GM23338 (cell line): ENCODE results near the gene IGF1R. TPM values are rescaled to one million over a fixed set of nuclear protein-coding genes. Genes with fewer than 3 reads are reported as not detected.

Experiments
- ATAC-seq: fragments of 200-7000 bp; cut with Tn5 transposase; 3 replicates; pipeline ENCODE4 v1.9.1; 2020
- DNase-seq: peaks from one replicate; pipeline ENCODE4 v3.0.0-alpha.2; 2015; ENCODE audit warnings: low spot score
- H2AFZ ChIP-seq: fragments of 200-600 bp; sonication (generic); 2 replicates; pipeline ENCODE4 v1.8.0; 2016; ENCODE audit warnings: antibody characterized with exemption, mild to moderate bottlenecking, moderate library complexity
- H3F3A ChIP-seq: fragments of 200-600 bp; sonication (generic); replicated peaks from 2 replicates; pipeline ENCODE4 v1.8.0; 2017; ENCODE audit warnings: antibody characterized with exemption, mixed run types, low read depth
- H3K27ac ChIP-seq: fragments of 200-600 bp; sonication (generic); 2 replicates; pipeline ENCODE4 v1.6.1; 2016; ENCODE audit warnings: low read depth
- H3K27me3 ChIP-seq: fragments of 200-600 bp; sonication (generic); 2 replicates; pipeline ENCODE4 v1.8.0; 2016; ENCODE audit warnings: mild to moderate bottlenecking, mixed run types, moderate library complexity; ENCODE audit not compliant: insufficient read depth
- H3K36me3 ChIP-seq: fragments of 200-600 bp; sonication (generic); 2 replicates; pipeline ENCODE4 v1.8.0; 2016; ENCODE audit warnings: mild to moderate bottlenecking; ENCODE audit not compliant: insufficient read depth
- H3K4me1 ChIP-seq: fragments of 200-600 bp; sonication (generic); 2 replicates; pipeline ENCODE4 v1.8.0; 2016; ENCODE audit warnings: mild to moderate bottlenecking, moderate library complexity; ENCODE audit not compliant: insufficient read depth
- H3K4me2 ChIP-seq: fragments of 200-600 bp; sonication (generic); 2 replicates; pipeline ENCODE4 v1.7.1; 2017; ENCODE audit warnings: mixed run types
- H3K4me3 ChIP-seq: fragments of 200-600 bp; sonication (generic); 2 replicates; pipeline ENCODE4 v1.6.1; 2016; ENCODE audit warnings: mixed run types
- H3K79me2 ChIP-seq: fragments of 200-600 bp; sonication (generic); replicated peaks from 2 replicates; pipeline ENCODE4 v1.8.0; 2017; ENCODE audit warnings: mild to moderate bottlenecking; ENCODE audit not compliant: insufficient read depth
- H3K9me2 ChIP-seq: fragments of 200-600 bp; sonication (generic); 2 replicates; pipeline ENCODE4 v1.8.0; 2017; ENCODE audit not compliant: insufficient read depth
- H4K20me1 ChIP-seq: fragments of 200-600 bp; sonication (generic); replicated peaks from 2 replicates; pipeline ENCODE4 v1.8.0; 2017; ENCODE audit warnings: mild to moderate bottlenecking; ENCODE audit not compliant: insufficient read depth
- H3K27ac Mint-ChIP-seq: 2 replicates; pipeline ENCODE4 v1.8.0; 2020; ENCODE audit warnings: inconsistent platforms, mild to moderate bottlenecking, moderate library complexity, mixed read lengths
- H3K27me3 Mint-ChIP-seq: 3 replicates; pipeline ENCODE4 v1.8.0; 2022; ENCODE audit warnings: low read depth, mild to moderate bottlenecking, moderate library complexity, mixed read lengths, inconsistent platforms; ENCODE audit not compliant: insufficient read depth, poor library complexity
- H3K36me3 Mint-ChIP-seq: 3 replicates; pipeline ENCODE4 v1.8.0; 2021; ENCODE audit warnings: low read depth, mild to moderate bottlenecking, inconsistent platforms, moderate library complexity, mixed read lengths
- H3K4me1 Mint-ChIP-seq: 3 replicates; pipeline ENCODE4 v1.8.0; 2020; ENCODE audit warnings: mild to moderate bottlenecking, inconsistent platforms, mixed read lengths
- H3K4me3 Mint-ChIP-seq: 3 replicates; pipeline ENCODE4 v1.8.0; 2021; ENCODE audit warnings: moderate library complexity, mild to moderate bottlenecking, inconsistent platforms, mixed read lengths
- H3K9me3 Mint-ChIP-seq: 3 replicates; pipeline ENCODE4 v1.8.0; 2020; ENCODE audit warnings: moderate library complexity, mild to moderate bottlenecking, inconsistent platforms, mixed read lengths
- CREB1 ChIP-seq: fragments of 250-450 bp; sonication (Bioruptor Pico); IDR thresholded peaks from 2 replicates; pipeline ENCODE4 v1.5.0; 2020; ENCODE audit warnings: low read depth, mild to moderate bottlenecking, moderate library complexity
- CTCF ChIP-seq, 2 experiments: fragments of 200-600 bp in 1 of 2; sonication (generic) in 1 of 2; conservative IDR thresholded peaks; 2 replicates each; pipeline versions ENCODE4 v1.5.1 to v1.6.1; 2016 to 2017; ENCODE audit warnings: antibody characterized with exemption in 2 of 2, low read depth in 2 of 2, mild to moderate bottlenecking in 2 of 2, moderate library complexity in 1 of 2
- ETS1 ChIP-seq: IDR thresholded peaks from 2 replicates; pipeline ENCODE4 v1.6.1; 2016; ENCODE audit warnings: antibody characterized with exemption
- EZH2 ChIP-seq: fragments of 200-600 bp; sonication (generic); IDR thresholded peaks from one replicate; pipeline ENCODE4 v1.8.0; 2017; ENCODE audit warnings: antibody characterized with exemption, mild to moderate bottlenecking, low read depth; ENCODE audit not compliant: unreplicated experiment
- EZH2phosphoT487 ChIP-seq: fragments of 200-600 bp; sonication (generic); IDR thresholded peaks from one replicate; pipeline ENCODE4 v1.8.1; 2018; ENCODE audit warnings: antibody characterized with exemption; ENCODE audit not compliant: unreplicated experiment
- JUNB ChIP-seq: IDR thresholded peaks from one replicate; pipeline ENCODE4 v1.6.1; 2016; ENCODE audit warnings: antibody characterized with exemption; ENCODE audit not compliant: unreplicated experiment
- NANOG ChIP-seq: IDR thresholded peaks from 2 replicates; pipeline ENCODE4 v1.6.1; 2016; ENCODE audit warnings: antibody characterized with exemption, borderline replicate concordance
- POLR2AphosphoS5 ChIP-seq: IDR thresholded peaks from 2 replicates; pipeline ENCODE4 v1.6.1; 2016; ENCODE audit warnings: antibody characterized with exemption, low read depth
- STAT1 ChIP-seq: IDR thresholded peaks from one replicate; pipeline ENCODE4 v1.6.1; 2016; ENCODE audit warnings: antibody characterized with exemption; ENCODE audit not compliant: unreplicated experiment
- ZNF114 ChIP-seq: fragments of 250-450 bp; sonication (Bioruptor Pico); IDR thresholded peaks from 2 replicates; pipeline ENCODE4 v1.5.0; 2020; ENCODE audit warnings: mild to moderate bottlenecking, moderate library complexity
- ZNF331 ChIP-seq: fragments of 250-450 bp; sonication (Bioruptor Pico); IDR thresholded peaks from 2 replicates; pipeline ENCODE4 v1.5.0; 2020; ENCODE audit warnings: low read depth, mild to moderate bottlenecking, moderate library complexity
- polyA plus RNA-seq: library from polyadenylated mRNA; unstranded; fragments of >200 nt; fragmentation: Nextera tagmentation; extraction: Ambion mirVana; gene quantifications from 2 replicates; pipeline ENCODE4 v1.2.1, GENCODE V29; 2016
- total RNA-seq: library from RNA; depleted of rRNA; stranded (reverse); fragments of >200 nt; shearing (Covaris generic); gene quantifications from 2 replicates; pipeline ENCODE4 v1.2.3, GENCODE V29; 2014
- TF ChIP-seq, protein P1 (sequence below): IDR thresholded peaks from one replicate; pipeline ENCODE4 v1.6.1; 2018; ENCODE audit warnings: antibody characterized with exemption; ENCODE audit not compliant: unreplicated experiment
- TF ChIP-seq, protein P2 (sequence below): fragments of 250-450 bp; sonication (Bioruptor Pico); IDR thresholded peaks from 2 replicates; pipeline ENCODE4 v1.5.0; 2020; ENCODE audit warnings: mild to moderate bottlenecking, moderate library complexity

Gene IGF1R
- total and polyA plus RNA-seq, 2 experiments from 2014 or later: 20.4 to 92.2 TPM

DNA sequence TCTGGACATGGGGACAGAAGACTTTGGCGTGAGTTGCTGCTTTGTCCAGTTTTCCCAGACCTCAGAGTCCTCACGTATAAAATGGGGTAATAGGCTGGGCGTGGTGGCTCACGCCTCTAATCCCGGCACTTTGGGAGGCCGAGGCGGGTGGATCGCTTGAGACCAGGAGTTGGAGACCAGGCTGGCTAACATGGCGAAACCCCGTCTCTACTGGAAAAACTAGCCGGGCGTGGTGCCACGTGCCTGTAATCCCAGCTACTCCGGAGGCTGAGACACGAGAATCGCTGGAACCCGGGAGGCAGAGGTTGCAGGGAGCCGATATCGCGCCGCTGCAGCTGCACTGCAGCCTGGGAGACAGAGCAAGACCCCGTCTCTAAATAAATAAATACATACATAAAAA lies 22.7 kb upstream of the IGF1R start:
- no peak for DNase-seq
- ATAC-seq: no peak

More for the DNA sequence above, 22.7 kb upstream of the IGF1R start:
- no peaks in the 10 kb centered on the region for H3K36me3 ChIP-seq
- no peaks in the 10 kb centered on the region for H3F3A ChIP-seq
- Mint-ChIP-seq H3K27me3 (peaks cover 7% of the 10 kb centered on the region), H3K27ac (no peak overlapping the region), H3K36me3 (no peaks in the 10 kb centered on the region), H3K4me3 (no peak overlapping the region), H3K9me3 (no peaks in the 10 kb centered on the region), H3K4me1 (peaks cover 4% of the 10 kb centered on the region; the same call in 2 of the 3 replicates)
- H3K79me2 ChIP-seq: no peaks in the 10 kb centered on the region
- no peak overlapping the region for H3K4me2 ChIP-seq
- no peaks in the 10 kb centered on the region for H4K20me1 ChIP-seq
- H3K9me2 ChIP-seq: no peaks in the 10 kb centered on the region
- H2AFZ ChIP-seq: no peak overlapping the region
- H3K4me3 ChIP-seq: no peak overlapping the region
- no peaks in the 10 kb centered on the region for H3K4me1 ChIP-seq
- no peaks in the 10 kb centered on the region for H3K27me3 ChIP-seq
- TF ChIP-seq, protein P1, sequence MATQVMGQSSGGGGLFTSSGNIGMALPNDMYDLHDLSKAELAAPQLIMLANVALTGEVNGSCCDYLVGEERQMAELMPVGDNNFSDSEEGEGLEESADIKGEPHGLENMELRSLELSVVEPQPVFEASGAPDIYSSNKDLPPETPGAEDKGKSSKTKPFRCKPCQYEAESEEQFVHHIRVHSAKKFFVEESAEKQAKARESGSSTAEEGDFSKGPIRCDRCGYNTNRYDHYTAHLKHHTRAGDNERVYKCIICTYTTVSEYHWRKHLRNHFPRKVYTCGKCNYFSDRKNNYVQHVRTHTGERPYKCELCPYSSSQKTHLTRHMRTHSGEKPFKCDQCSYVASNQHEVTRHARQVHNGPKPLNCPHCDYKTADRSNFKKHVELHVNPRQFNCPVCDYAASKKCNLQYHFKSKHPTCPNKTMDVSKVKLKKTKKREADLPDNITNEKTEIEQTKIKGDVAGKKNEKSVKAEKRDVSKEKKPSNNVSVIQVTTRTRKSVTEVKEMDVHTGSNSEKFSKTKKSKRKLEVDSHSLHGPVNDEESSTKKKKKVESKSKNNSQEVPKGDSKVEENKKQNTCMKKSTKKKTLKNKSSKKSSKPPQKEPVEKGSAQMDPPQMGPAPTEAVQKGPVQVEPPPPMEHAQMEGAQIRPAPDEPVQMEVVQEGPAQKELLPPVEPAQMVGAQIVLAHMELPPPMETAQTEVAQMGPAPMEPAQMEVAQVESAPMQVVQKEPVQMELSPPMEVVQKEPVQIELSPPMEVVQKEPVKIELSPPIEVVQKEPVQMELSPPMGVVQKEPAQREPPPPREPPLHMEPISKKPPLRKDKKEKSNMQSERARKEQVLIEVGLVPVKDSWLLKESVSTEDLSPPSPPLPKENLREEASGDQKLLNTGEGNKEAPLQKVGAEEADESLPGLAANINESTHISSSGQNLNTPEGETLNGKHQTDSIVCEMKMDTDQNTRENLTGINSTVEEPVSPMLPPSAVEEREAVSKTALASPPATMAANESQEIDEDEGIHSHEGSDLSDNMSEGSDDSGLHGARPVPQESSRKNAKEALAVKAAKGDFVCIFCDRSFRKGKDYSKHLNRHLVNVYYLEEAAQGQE: no peak
- TF ChIP-seq ETS1: no peak
- TF ChIP-seq JUNB: no peak
- TF ChIP-seq, protein P2, sequence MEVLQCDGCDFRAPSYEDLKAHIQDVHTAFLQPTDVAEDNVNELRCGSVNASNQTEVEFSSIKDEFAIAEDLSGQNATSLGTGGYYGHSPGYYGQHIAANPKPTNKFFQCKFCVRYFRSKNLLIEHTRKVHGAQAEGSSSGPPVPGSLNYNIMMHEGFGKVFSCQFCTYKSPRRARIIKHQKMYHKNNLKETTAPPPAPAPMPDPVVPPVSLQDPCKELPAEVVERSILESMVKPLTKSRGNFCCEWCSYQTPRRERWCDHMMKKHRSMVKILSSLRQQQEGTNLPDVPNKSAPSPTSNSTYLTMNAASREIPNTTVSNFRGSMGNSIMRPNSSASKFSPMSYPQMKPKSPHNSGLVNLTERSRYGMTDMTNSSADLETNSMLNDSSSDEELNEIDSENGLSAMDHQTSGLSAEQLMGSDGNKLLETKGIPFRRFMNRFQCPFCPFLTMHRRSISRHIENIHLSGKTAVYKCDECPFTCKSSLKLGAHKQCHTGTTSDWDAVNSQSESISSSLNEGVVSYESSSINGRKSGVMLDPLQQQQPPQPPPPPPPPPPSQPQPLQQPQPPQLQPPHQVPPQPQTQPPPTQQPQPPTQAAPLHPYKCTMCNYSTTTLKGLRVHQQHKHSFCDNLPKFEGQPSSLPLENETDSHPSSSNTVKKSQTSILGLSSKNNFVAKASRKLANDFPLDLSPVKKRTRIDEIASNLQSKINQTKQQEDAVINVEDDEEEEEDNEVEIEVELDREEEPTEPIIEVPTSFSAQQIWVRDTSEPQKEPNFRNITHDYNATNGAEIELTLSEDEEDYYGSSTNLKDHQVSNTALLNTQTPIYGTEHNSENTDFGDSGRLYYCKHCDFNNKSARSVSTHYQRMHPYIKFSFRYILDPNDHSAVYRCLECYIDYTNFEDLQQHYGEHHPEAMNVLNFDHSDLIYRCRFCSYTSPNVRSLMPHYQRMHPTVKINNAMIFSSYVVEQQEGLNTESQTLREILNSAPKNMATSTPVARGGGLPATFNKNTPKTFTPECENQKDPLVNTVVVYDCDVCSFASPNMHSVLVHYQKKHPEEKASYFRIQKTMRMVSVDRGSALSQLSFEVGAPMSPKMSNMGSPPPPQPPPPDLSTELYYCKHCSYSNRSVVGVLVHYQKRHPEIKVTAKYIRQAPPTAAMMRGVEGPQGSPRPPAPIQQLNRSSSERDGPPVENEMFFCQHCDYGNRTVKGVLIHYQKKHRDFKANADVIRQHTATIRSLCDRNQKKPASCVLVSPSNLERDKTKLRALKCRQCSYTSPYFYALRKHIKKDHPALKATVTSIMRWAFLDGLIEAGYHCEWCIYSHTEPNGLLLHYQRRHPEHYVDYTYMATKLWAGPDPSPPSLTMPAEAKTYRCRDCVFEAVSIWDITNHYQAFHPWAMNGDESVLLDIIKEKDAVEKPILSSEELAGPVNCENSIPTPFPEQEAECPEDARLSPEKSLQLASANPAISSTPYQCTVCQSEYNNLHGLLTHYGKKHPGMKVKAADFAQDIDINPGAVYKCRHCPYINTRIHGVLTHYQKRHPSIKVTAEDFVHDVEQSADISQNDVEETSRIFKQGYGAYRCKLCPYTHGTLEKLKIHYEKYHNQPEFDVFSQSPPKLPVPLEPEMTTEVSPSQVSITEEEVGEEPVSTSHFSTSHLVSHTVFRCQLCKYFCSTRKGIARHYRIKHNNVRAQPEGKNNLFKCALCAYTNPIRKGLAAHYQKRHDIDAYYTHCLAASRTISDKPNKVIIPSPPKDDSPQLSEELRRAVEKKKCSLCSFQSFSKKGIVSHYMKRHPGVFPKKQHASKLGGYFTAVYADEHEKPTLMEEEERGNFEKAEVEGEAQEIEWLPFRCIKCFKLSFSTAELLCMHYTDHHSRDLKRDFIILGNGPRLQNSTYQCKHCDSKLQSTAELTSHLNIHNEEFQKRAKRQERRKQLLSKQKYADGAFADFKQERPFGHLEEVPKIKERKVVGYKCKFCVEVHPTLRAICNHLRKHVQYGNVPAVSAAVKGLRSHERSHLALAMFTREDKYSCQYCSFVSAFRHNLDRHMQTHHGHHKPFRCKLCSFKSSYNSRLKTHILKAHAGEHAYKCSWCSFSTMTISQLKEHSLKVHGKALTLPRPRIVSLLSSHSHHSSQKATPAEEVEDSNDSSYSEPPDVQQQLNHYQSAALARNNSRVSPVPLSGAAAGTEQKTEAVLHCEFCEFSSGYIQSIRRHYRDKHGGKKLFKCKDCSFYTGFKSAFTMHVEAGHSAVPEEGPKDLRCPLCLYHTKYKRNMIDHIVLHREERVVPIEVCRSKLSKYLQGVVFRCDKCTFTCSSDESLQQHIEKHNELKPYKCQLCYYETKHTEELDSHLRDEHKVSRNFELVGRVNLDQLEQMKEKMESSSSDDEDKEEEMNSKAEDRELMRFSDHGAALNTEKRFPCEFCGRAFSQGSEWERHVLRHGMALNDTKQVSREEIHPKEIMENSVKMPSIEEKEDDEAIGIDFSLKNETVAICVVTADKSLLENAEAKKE (CRISPR knock-in tag): no peak
- TF ChIP-seq EZH2phosphoT487: no peak
- no peak for TF ChIP-seq EZH2
- TF ChIP-seq STAT1: no peak
- TF ChIP-seq CREB1 (CRISPR knock-in tag): no peak
- TF ChIP-seq ZNF331 (CRISPR knock-in tag): no peak
- TF ChIP-seq CTCF (conservative IDR thresholded peaks at IDR 0.05; ENCODE audit: low read depth in 2 of 2): no peak
- no peak for TF ChIP-seq NANOG
- no peak for TF ChIP-seq POLR2AphosphoS5
- no peak for TF ChIP-seq ZNF114 (CRISPR knock-in tag)
- no peak overlapping the region for H3K27ac ChIP-seq
